DOHH2 (cell line): ENCODE measurements around the gene B3GNT8.

Experiments
- CTCF ChIP-seq: fragments of 200-600 bp; sonication (generic); IDR thresholded peaks from one replicate; pipeline ENCODE4 v1.5.1; 2014; ENCODE audit warnings: antibody characterized with exemption, mild to moderate bottlenecking, low read depth, low read length; ENCODE audit not compliant: poor library complexity, severe bottlenecking
- EZH2phosphoT487 ChIP-seq: fragments of 200-600 bp; sonication (generic); IDR thresholded peaks from 2 replicates; pipeline ENCODE4 v1.6.1; 2017; ENCODE audit warnings: borderline replicate concordance, mild to moderate bottlenecking, antibody characterized with exemption, low read length, moderate library complexity, mixed read lengths

DNA sequence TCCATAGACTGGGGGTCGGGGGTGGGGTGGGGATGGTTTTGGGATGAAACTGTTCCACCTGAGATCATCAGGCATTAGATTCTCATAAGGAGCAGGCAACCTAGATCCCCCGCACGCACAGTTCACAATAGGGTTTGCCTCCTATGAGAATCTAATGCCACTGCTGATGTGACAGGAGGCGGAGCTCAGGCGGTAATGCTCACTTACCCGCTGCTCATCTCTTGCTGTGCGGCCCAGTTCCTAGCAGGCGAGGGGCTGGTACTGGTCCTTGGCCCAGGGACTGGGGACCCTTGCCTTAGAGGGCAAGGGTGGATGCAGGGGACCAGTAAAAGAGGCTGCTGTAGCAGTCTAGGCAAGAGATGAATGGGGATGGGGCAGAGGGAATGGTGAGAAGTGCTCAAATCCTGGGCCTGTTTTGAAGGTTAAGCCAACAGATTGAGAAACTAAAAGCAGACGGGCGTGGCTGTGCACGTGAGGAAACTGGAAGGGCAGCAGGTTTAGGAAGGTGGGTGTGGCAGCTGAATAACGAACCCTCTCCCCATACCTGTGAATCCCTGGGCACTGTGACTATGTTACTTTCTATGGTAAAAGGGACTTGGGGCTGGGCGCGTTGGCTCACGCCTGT is 14.3 kb upstream of the B3GNT8 start:
- TF ChIP-seq CTCF (no peak), EZH2phosphoT487 (no peak)
